Neural cell (in vitro differentiated cells): ENCODE data around the gene LMO3.

ENCODE experiments used
- CTCF ChIP-seq: fragments of 450-650 bp; IDR thresholded peaks from 2 replicates; pipeline ENCODE4 v1.5.1; 2014; ENCODE audit warnings: antibody characterized with exemption, mild to moderate bottlenecking, moderate library complexity; ENCODE audit not compliant: poor library complexity, severe bottlenecking
- EZH2 ChIP-seq: fragments of 200-600, 300-800 bp; shearing (Covaris generic), sonication (generic); IDR thresholded peaks from 2 replicates; pipeline ENCODE4 v1.6.1; 2014; ENCODE audit warnings: antibody characterized with exemption, low read length, borderline replicate concordance, mild to moderate bottlenecking; ENCODE audit not compliant: insufficient read depth, poor library complexity, severe bottlenecking
- MXI1 ChIP-seq: fragments of 450-650 bp; conservative IDR thresholded peaks from 2 replicates; pipeline ENCODE4 v1.6.1; 2014; ENCODE audit warnings: antibody characterized with exemption, mild to moderate bottlenecking; ENCODE audit not compliant: poor library complexity, severe bottlenecking
- RAD21 ChIP-seq: fragments of 450-650 bp; conservative IDR thresholded peaks from 2 replicates; pipeline ENCODE4 v1.6.1; 2014; ENCODE audit warnings: antibody characterized with exemption, mild to moderate bottlenecking, moderate library complexity
- TAF1 ChIP-seq: IDR thresholded peaks from 2 replicates; pipeline ENCODE4 v1.6.1; 2012; ENCODE audit warnings: low read depth

GRCh38 chr12:16530268-16530850 lies 75.6 kb downstream of the LMO3 start:
- no peak for TF ChIP-seq CTCF
- TF ChIP-seq EZH2 = no peak
- TF ChIP-seq MXI1 = no peak
- TF ChIP-seq RAD21 = no peak
- TF ChIP-seq TAF1 = no peak
